HL-60 (cell line): Measurements from ENCODE around the gene SPOCK2.

ENCODE experiments used
- DNase-seq, 2 experiments: peaks; one replicate each; pipeline ENCODE4 v3.0.0-alpha.2; 2010 to 2020; ENCODE audit warnings: low read depth in 1 of 2, low spot score in 1 of 2
- H3K27ac ChIP-seq: fragments of 250-450 bp; sonication (Bioruptor Pico); replicated peaks from 2 replicates; pipeline ENCODE4 v1.5.1; 2020; ENCODE audit warnings: mild to moderate bottlenecking, moderate library complexity
- H3K27me3 ChIP-seq: fragments of 250-450 bp; sonication (Bioruptor Pico); 2 replicates; pipeline ENCODE4 v1.5.1; 2021; ENCODE audit warnings: mild to moderate bottlenecking, moderate library complexity; ENCODE audit not compliant: insufficient read depth, poor library complexity, severe bottlenecking
- H3K4me3 ChIP-seq: replicated peaks from 2 replicates; pipeline ENCODE4 v1.5.1; 2011; ENCODE audit warnings: mild to moderate bottlenecking, control low read depth, low read length; ENCODE audit not compliant: insufficient read depth
- CTCF ChIP-seq: IDR thresholded peaks from one replicate; pipeline ENCODE4 v1.5.1; 2011; ENCODE audit warnings: low read length, control low read depth, inconsistent platforms; ENCODE audit not compliant: insufficient read depth
- GABPA ChIP-seq: IDR thresholded peaks from 2 replicates; pipeline ENCODE4 v1.6.1; 2012; ENCODE audit warnings: low read depth
- POLR2AphosphoS5 ChIP-seq: IDR thresholded peaks from 2 replicates; pipeline ENCODE4 v1.6.1; 2012; ENCODE audit warnings: low read depth
- REST ChIP-seq: IDR thresholded peaks from 2 replicates; pipeline ENCODE4 v1.6.1; 2012; ENCODE audit warnings: low read depth; ENCODE audit not compliant: insufficient replicate concordance
- SPI1 ChIP-seq: IDR thresholded peaks from 2 replicates; pipeline ENCODE4 v1.6.1; 2012; ENCODE audit warnings: low read depth, mild to moderate bottlenecking, borderline replicate concordance

Gene SPOCK2

GRCh38 chr10:72025832-72026231 lies 62.5 kb downstream of the SPOCK2 start:
- no peak for TF ChIP-seq GABPA
- no peak for TF ChIP-seq CTCF
- no peak for TF ChIP-seq POLR2AphosphoS5
- no peak for TF ChIP-seq SPI1
- no peak for TF ChIP-seq REST
- H3K27me3 ChIP-seq: peaks cover 11% of the 10 kb centered on the region
- no peak overlapping the region for H3K27ac ChIP-seq
- no peak overlapping the region for H3K4me3 ChIP-seq
- DNase-seq: no peak

GRCh38 chr10:72025400-72025799 lies 63.0 kb downstream of the SPOCK2 start:
- no peak overlapping the region for H3K27ac ChIP-seq
- no peak overlapping the region for H3K4me3 ChIP-seq
- DNase-seq: no peak
- TF ChIP-seq REST (no peak), POLR2AphosphoS5 (no peak), GABPA (no peak), SPI1 (no peak), CTCF (no peak)
- H3K27me3 ChIP-seq: peaks cover 7% of the 10 kb centered on the region

- Histone ChIP-seq H3K4me3 (no peak overlapping the region), H3K27me3 (no peaks in the 10 kb centered on the region), H3K27ac (no peak overlapping the region)
- DNase-seq: no peak
- TF ChIP-seq SPI1 (no peak), REST (no peak), CTCF (no peak), POLR2AphosphoS5 (no peak), GABPA (no peak)
Observed at GRCh38 chr10:72024596-72024995, 63.8 kb downstream of the SPOCK2 start.
